Calu3 (cell line): ENCODE measurements around the gene PRLHR. TPM values are rescaled to one million over a fixed set of nuclear protein-coding genes. Genes with fewer than 3 reads are reported as not detected.

Experiments
- BruUV-seq: library from RNA; stranded (reverse); fragments of 400-500 nt; replicated peaks from 2 replicates; lab custom pipeline; 2021; lab: Mats Ljungman, UMichigan
- CTCF ChIA-PET: fragments of 300-600 bp; sonication (Branson Sonifier 250); formaldehyde crosslinking; loops from one replicate; lab custom pipeline; 2022; ENCODE audit warnings: antibody characterized with exemption; lab: Charles Lee
- DNase-seq: peaks from one replicate; pipeline ENCODE4 v3.0.0; 2022
- H3K27ac Mint-ChIP-seq: one replicate; pipeline ENCODE4 v1.8.0; 2022; ENCODE audit warnings: mixed read lengths; ENCODE audit not compliant: unreplicated experiment
- H3K27me3 Mint-ChIP-seq: one replicate; pipeline ENCODE4 v1.8.0; 2022; ENCODE audit warnings: mixed read lengths; ENCODE audit not compliant: unreplicated experiment
- H3K36me3 Mint-ChIP-seq: one replicate; pipeline ENCODE4 v1.8.0; 2022; ENCODE audit warnings: mild to moderate bottlenecking, moderate library complexity, mixed read lengths; ENCODE audit not compliant: insufficient read depth, unreplicated experiment
- H3K4me1 Mint-ChIP-seq: one replicate; pipeline ENCODE4 v1.8.0; 2022; ENCODE audit warnings: mild to moderate bottlenecking, low read depth, mixed read lengths; ENCODE audit not compliant: unreplicated experiment
- H3K4me3 Mint-ChIP-seq: one replicate; pipeline ENCODE4 v1.8.0; 2022; ENCODE audit warnings: mild to moderate bottlenecking, low read depth, moderate library complexity, mixed read lengths; ENCODE audit not compliant: unreplicated experiment
- H3K9me3 Mint-ChIP-seq: one replicate; pipeline ENCODE4 v1.8.0; 2022; ENCODE audit warnings: low read depth, mixed read lengths; ENCODE audit not compliant: unreplicated experiment
- intact Hi-C: fragments of 100-400 bp; cut with micrococcal nuclease; formaldehyde crosslinking; loops from one replicate; pipeline ENCODE4 v1.10.0; 2022; ENCODE audit not compliant: unreplicated experiment
- total RNA-seq: library from RNA; stranded (reverse); gene quantifications from 2 replicates; pipeline ENCODE4 v1.2.3, GENCODE V29; 2022
- TF ChIP-seq, protein P1 (sequence below): fragments of 200-600 bp; IDR thresholded peaks from one replicate; pipeline ENCODE4 v1.8.0; 2022; ENCODE audit warnings: antibody characterized with exemption; ENCODE audit not compliant: unreplicated experiment

Gene PRLHR
- total RNA-seq, 1 experiment from 2014 or later = not detected

DNA sequence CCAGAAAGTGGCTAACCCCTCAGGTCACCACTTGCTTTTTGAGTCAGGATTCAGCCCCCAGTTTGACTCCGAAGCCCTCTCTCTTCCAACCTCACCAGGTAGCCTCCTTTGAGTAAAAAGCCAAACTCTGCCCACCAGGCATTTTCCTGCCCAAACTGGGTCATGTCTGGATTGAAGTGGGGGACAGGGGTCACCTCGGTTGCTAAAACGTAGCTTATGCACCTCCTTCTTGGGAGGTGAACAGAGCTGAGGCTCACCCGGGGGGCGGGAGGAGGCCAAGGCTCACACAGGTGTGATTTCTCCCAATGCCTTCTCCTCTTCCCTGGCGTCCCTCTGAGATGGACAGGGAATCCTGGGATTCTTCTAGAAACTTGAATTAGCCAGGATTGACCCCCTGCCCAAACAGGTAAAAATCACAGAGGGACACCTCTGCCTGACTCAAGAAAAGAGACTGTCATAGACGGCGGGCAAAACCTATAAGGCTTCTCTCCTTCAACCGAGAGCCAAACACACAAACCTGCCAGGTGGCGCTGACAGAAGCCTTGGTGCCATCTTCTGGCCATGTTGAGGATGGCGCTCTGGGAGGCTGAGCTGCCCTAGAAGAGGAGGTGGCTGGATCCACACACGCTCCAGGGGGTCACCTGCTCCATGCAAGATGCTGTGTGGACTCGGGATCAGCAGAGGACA, 51.6 kb downstream of the PRLHR start:
- intact Hi-C loops = loop anchor here (1.0 to 10.0 kb wide), 2 partner anchors 83 to 1049 kb away; no protein-coding TSS in a partner anchor
- no peaks in the 10 kb centered on the region for H3K9me3 Mint-ChIP-seq
- no TSS peak for BruUV-seq
- DNase-seq = peak; percentile 64
- H3K36me3 Mint-ChIP-seq = no peaks in the 10 kb centered on the region
- no peak overlapping the region for H3K27ac Mint-ChIP-seq
- TF ChIP-seq, protein P1, sequence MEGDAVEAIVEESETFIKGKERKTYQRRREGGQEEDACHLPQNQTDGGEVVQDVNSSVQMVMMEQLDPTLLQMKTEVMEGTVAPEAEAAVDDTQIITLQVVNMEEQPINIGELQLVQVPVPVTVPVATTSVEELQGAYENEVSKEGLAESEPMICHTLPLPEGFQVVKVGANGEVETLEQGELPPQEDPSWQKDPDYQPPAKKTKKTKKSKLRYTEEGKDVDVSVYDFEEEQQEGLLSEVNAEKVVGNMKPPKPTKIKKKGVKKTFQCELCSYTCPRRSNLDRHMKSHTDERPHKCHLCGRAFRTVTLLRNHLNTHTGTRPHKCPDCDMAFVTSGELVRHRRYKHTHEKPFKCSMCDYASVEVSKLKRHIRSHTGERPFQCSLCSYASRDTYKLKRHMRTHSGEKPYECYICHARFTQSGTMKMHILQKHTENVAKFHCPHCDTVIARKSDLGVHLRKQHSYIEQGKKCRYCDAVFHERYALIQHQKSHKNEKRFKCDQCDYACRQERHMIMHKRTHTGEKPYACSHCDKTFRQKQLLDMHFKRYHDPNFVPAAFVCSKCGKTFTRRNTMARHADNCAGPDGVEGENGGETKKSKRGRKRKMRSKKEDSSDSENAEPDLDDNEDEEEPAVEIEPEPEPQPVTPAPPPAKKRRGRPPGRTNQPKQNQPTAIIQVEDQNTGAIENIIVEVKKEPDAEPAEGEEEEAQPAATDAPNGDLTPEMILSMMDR = peak; percentile 45
- H3K4me1 Mint-ChIP-seq = no peaks in the 10 kb centered on the region
- H3K27me3 Mint-ChIP-seq = peaks cover 95% of the 10 kb centered on the region
- H3K4me3 Mint-ChIP-seq = no peak overlapping the region
- CTCF ChIA-PET = interaction anchor here (0.6 kb wide), 2 partner anchors 21 to 1047 kb away, joined by 3 read pairs; no protein-coding TSS in a partner anchor

- intact Hi-C loops = loop anchor here (10.0 kb wide), 1 partner anchor 1048 kb away; no protein-coding TSS in a partner anchor
Measured at GRCh38 chr10:118542745-118543144, 52.7 kb downstream of the PRLHR start.

DNA sequence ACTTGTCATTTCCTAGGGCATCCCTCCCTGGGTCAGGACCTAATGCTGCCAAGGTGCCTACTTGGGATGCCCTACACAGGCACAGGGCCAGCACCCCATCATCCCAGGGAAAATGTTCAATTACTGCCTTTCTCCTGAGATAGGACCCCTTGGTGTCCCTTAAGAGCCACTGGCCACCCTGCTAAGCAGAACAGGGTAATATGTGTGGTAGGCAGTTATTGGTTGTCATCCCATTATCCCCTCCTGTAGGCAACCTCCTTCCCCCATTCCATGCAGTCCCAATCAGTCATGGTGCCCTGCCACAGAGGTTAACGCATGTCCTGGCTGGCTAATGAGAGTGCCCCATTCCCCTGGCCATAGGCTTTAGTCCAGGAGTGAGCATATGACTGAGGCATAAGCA, 53.2 kb downstream of the PRLHR start:
- no peaks in the 10 kb centered on the region for H3K36me3 Mint-ChIP-seq
- DNase-seq = no peak
- no peaks in the 10 kb centered on the region for H3K4me1 Mint-ChIP-seq
- no peaks in the 10 kb centered on the region for H3K9me3 Mint-ChIP-seq
- CTCF ChIA-PET = no interaction called here
- no TSS peak for BruUV-seq
- no peak overlapping the region for H3K27ac Mint-ChIP-seq
- no peak overlapping the region for H3K4me3 Mint-ChIP-seq
- intact Hi-C loops = loop anchor here (10.0 kb wide), 1 partner anchor 1047 kb away; no protein-coding TSS in a partner anchor
- TF ChIP-seq, protein P1 = no peak
- peaks cover 86% of the 10 kb centered on the region for H3K27me3 Mint-ChIP-seq

More at GRCh38 chr10:118542745-118543144, 52.7 kb downstream of the PRLHR start:
- H3K36me3 Mint-ChIP-seq = no peaks in the 10 kb centered on the region
- DNase-seq = no peak
- no peak overlapping the region for H3K4me3 Mint-ChIP-seq
- CTCF ChIA-PET = no interaction called here
- TF ChIP-seq, protein P1 = no peak
- peaks cover 92% of the 10 kb centered on the region for H3K27me3 Mint-ChIP-seq
- H3K27ac Mint-ChIP-seq = no peak overlapping the region
- BruUV-seq = no TSS peak
- no peaks in the 10 kb centered on the region for H3K4me1 Mint-ChIP-seq
- H3K9me3 Mint-ChIP-seq = no peaks in the 10 kb centered on the region

DNA sequence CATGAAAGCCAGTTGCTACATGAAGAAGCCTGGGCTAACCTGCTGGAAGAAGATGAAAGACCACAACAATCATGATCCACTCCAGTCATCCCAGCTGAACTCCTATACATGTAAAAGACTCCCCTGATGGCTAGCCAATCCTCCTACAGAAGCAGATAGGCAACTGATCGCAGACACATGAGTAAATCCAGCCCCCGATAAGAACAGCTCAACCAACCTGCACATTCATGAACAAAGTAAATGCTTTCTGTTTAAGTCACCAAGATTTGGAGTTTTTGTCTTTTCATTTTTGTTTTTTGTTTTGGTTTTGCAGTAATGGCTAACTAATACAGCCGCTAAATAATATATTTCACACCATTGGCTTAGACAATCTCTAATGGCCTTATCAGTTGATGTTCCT, 53.7 kb downstream of the PRLHR start:
- intact Hi-C loops = loop anchor here (10.0 kb wide), 1 partner anchor 1047 kb away; no protein-coding TSS in a partner anchor
- no peak overlapping the region for H3K27ac Mint-ChIP-seq
- H3K4me3 Mint-ChIP-seq = no peak overlapping the region
- CTCF ChIA-PET = no interaction called here
- DNase-seq = no peak
- H3K27me3 Mint-ChIP-seq = peaks cover 81% of the 10 kb centered on the region
- H3K9me3 Mint-ChIP-seq = no peaks in the 10 kb centered on the region
- H3K36me3 Mint-ChIP-seq = no peaks in the 10 kb centered on the region
- BruUV-seq = no TSS peak
- no peaks in the 10 kb centered on the region for H3K4me1 Mint-ChIP-seq
- TF ChIP-seq, protein P1 = no peak

Other genes with a start within 250 kb of the PRLHR start
- 38.3 and 44.6 TPM in 2 replicates for gene CACUL1, start 159.3 kb upstream of the PRLHR start, total RNA-seq